Spleen (tissue), 11 donors: ENCODE results near the gene TANC1. TPM values are rescaled to one million over a fixed set of nuclear protein-coding genes. Genes with fewer than 3 reads are reported as not detected.

Source experiments
- DNase-seq: peaks from one replicate; pipeline ENCODE4 v3.0.0-alpha.2; 2020
- H3K27ac ChIP-seq, 8 donors: fragments of 200-600 bp; sonication (generic) in 7 of 8; 1 replicate in 4 of 8; 2 replicates in 4 of 8; pipeline versions ENCODE4 v1.5.0 to v1.8.0; 2016 to 2021; ENCODE audit warnings: inconsistent platforms in 4 of 8, mild to moderate bottlenecking in 4 of 8, moderate library complexity in 1 of 8
- H3K27me3 ChIP-seq, 7 donors: fragments of 200-600 bp; sonication (generic) in 6 of 7; replicated peaks in 1 of 7; 1 replicate in 4 of 7; 2 replicates in 3 of 7; pipeline versions ENCODE4 v1.5.0 to v1.8.0; 2016 to 2021; ENCODE audit warnings: inconsistent platforms in 3 of 7, mild to moderate bottlenecking in 1 of 7
- H3K36me3 ChIP-seq, 6 donors: fragments of 200-600 bp; sonication (generic) in 5 of 6; 1 replicate in 4 of 6; 2 replicates in 2 of 6; pipeline versions ENCODE4 v1.5.0 to v1.8.0; 2016 to 2021; ENCODE audit warnings: inconsistent platforms in 2 of 6
- H3K4me1 ChIP-seq, 6 donors: fragments of 200-600 bp; sonication (generic) in 5 of 6; 1 replicate in 3 of 6; 2 replicates in 3 of 6; pipeline versions ENCODE4 v1.5.0 to v1.8.0; 2016 to 2021; ENCODE audit warnings: inconsistent platforms in 3 of 6
- H3K4me3 ChIP-seq, 8 donors: fragments of 200-600 bp; sonication (generic) in 7 of 8; 1 replicate in 4 of 8; 2 replicates in 4 of 8; pipeline versions ENCODE4 v1.5.0 to v1.8.0; 2016 to 2021; ENCODE audit warnings: inconsistent platforms in 4 of 8, mild to moderate bottlenecking in 4 of 8, moderate library complexity in 2 of 8
- H3K9me3 ChIP-seq, 8 donors: fragments of 200-600 bp; sonication (generic) in 7 of 8; 1 replicate in 4 of 8; 2 replicates in 4 of 8; pipeline versions ENCODE4 v1.5.0 to v1.8.0; 2016 to 2021; ENCODE audit warnings: inconsistent platforms in 4 of 8
- POLR2A ChIP-seq, 3 donors: fragments of 450-650 bp; IDR thresholded peaks; one replicate each; pipeline ENCODE4 v1.5.1; 2017; ENCODE audit warnings: antibody characterized with exemption in 3 of 3, mild to moderate bottlenecking in 1 of 3
- POLR2AphosphoS5 ChIP-seq, 3 donors: sonication (generic); formaldehyde crosslinking; IDR thresholded peaks; one replicate each; pipeline ENCODE4 v1.5.1; 2017; ENCODE audit warnings: antibody characterized with exemption in 3 of 3
- WGBS, 5 donors: extraction: QIAGEN DNeasy Blood & Tissue Kit in 3 of 5; methylation state at CpG; one replicate each; pipeline versions ENCODE4 v1.1.5 to v1.1.7; 2013 to 2018; 5-methylcytosine and 5-hydroxymethylcytosine counted together
- intact Hi-C: fragments of 100-400 bp; cut with DNase I; formaldehyde crosslinking; loops from one replicate; pipeline ENCODE4 v1.15.0; 2023; ENCODE audit warnings: low total_unique reads
- polyA plus RNA-seq, 3 donors: library from polyadenylated mRNA; stranded (reverse); fragments of 200-250 nt; gene quantifications; one replicate each; pipeline ENCODE4 v1.2.1, GENCODE V29; 2013
- total RNA-seq, 7 donors: library from RNA; depleted of rRNA in 3 of 7; stranded (reverse); fragments of >200 nt in 3 of 7; fragmentation: NEBNext Ultra II Directional in 4 of 7; extraction: Animal tissue kit (Norgen Biotek cat#: 25700) in 4 of 7; gene quantifications; one replicate each; pipeline versions ENCODE4 v1.1.0 to v1.2.1, GENCODE V29; 2016 to 2021
- TF ChIP-seq, protein P1 (sequence below), 11 experiments: fragments of 200-600 bp in 7 of 11; fragments of 450-650 bp in 4 of 11; sonication (generic) in 4 of 11; IDR thresholded peaks in 8 of 11; conservative IDR thresholded peaks in 3 of 11; 1 replicate in 7 of 11; 2 replicates in 4 of 11; pipeline versions ENCODE4 v1.4.0 to v1.8.0; 2016 to 2021; ENCODE audit warnings: antibody characterized with exemption in 11 of 11, inconsistent platforms in 4 of 11, mild to moderate bottlenecking in 1 of 11
- donor health status: healthy with polysubstance abuse.
- donor health status: DM: no; HTN: no; CAD: no; lungs with moderate emphysema.
- donor health status: DM: no; HTN: no; CAD: no.
- donor health status: Bipolar disorder and iron deficiency.
- donor health status: healthy.
- donor health status: DM: no; HTN: no; CAD: no.
- donor health status: DM: yes; HTN: yes; CAD: no.

TANC1 gene
- total and polyA plus RNA-seq, 10 donors, result 3.1 to 28.2 (median 21.7) TPM

DNA sequence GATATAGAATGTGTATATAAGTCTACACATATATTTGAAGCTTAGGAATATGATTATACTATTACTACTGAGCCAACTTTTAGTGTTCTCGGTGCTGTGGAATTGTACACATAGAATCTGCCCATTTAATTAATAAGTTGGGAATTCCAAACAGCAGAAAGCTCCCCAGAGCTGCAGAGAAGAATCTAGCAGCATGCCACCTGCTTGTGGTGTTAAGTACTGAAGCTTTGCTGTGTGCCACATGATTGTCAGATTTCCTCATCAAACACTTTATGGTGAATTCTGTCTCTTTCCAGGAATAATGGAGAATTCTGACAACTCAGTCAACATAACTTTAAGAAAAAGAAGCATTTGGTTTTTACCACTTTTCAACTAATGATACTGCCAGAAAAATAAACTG is 200.3 kb downstream of the TANC1 start:
- DNase-seq, result no peak
- no peak overlapping the region for H3K27ac ChIP-seq
- H3K27me3 ChIP-seq, result no peaks in the 10 kb centered on the region
- peaks cover 0 to 12% (median 10%) of the 10 kb centered on the region in 6 donors for H3K4me1 ChIP-seq
- H3K9me3 ChIP-seq, result no peaks in the 10 kb centered on the region
- 82 to 100% (median 93%) methylated on average over 1 of the region's 1 CpG for WGBS, 5 donors
- intact Hi-C loops, result no loop called here
- no peak overlapping the region for H3K4me3 ChIP-seq
- H3K36me3 ChIP-seq, result peaks cover 0 to 25% (median 0%) of the 10 kb centered on the region in 6 donors
- TF ChIP-seq POLR2AphosphoS5 (IDR thresholded peaks at IDR 0.05), result no peak
- no peak for TF ChIP-seq POLR2A (IDR thresholded peaks at IDR 0.05)

DNA sequence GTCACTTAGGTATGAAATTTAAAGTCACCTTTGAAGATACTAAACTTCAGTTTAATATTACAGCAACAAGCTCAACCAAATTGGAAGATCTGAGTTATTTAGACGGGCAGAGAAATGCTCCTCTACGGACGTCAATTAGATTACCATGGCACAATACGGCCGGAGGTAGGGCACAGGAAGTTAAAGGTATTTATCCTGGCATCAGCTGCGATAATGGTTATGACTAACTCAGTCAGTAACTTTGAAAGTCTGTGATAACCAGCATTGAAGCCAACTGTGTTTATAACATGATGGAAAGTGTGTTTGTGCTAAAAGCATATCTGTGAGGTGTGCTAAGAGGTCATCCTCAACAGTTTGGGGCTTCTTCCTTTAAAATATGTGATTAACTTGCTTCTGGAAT is 200.7 kb downstream of the TANC1 start:
- intact Hi-C loops, result no loop called here
- H3K27me3 ChIP-seq, result no peaks in the 10 kb centered on the region
- no peak overlapping the region for H3K4me3 ChIP-seq
- no peaks in the 10 kb centered on the region for H3K9me3 ChIP-seq
- DNase-seq, result no peak
- TF ChIP-seq, protein P1, sequence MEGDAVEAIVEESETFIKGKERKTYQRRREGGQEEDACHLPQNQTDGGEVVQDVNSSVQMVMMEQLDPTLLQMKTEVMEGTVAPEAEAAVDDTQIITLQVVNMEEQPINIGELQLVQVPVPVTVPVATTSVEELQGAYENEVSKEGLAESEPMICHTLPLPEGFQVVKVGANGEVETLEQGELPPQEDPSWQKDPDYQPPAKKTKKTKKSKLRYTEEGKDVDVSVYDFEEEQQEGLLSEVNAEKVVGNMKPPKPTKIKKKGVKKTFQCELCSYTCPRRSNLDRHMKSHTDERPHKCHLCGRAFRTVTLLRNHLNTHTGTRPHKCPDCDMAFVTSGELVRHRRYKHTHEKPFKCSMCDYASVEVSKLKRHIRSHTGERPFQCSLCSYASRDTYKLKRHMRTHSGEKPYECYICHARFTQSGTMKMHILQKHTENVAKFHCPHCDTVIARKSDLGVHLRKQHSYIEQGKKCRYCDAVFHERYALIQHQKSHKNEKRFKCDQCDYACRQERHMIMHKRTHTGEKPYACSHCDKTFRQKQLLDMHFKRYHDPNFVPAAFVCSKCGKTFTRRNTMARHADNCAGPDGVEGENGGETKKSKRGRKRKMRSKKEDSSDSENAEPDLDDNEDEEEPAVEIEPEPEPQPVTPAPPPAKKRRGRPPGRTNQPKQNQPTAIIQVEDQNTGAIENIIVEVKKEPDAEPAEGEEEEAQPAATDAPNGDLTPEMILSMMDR (IDR thresholded peaks at IDR 0.05 in 8 of 11, conservative IDR thresholded peaks at IDR 0.05 in 3 of 11), result no peak
- TF ChIP-seq POLR2AphosphoS5 (IDR thresholded peaks at IDR 0.05), result no peak
- no peak for TF ChIP-seq POLR2A (IDR thresholded peaks at IDR 0.05)
- peaks cover 0 to 9% (median 7%) of the 10 kb centered on the region in 6 donors for H3K4me1 ChIP-seq
- WGBS, 5 donors, result 91 to 98% (median 95%) methylated on average over 6 of the region's 6 CpGs
- H3K27ac ChIP-seq, result no peak overlapping the region
- peaks cover 0 to 29% (median 0%) of the 10 kb centered on the region in 6 donors for H3K36me3 ChIP-seq

DNA sequence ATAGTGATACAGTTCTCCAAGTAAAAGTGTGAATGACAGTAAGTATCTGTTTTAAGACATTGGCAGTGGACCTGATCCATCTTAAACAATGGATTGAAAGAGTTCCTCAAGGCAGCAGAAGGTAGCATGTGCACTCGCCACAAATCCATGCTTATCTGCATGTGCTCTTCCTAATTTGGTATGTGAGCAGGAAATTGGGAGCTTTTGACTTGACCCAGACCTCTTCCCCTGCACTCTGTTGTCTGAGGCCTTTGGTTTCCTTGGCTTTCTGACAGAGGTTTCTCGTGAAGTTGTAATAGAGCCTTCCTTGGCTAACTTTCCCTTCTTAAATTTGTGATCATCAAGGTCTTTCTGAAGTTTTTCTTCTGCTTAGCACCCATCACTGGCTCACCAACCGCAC is 204.0 kb downstream of the TANC1 start:
- Histone ChIP-seq H3K36me3 (peaks cover 0 to 50% (median 0%) of the 10 kb centered on the region in 6 donors), H3K9me3 (no peaks in the 10 kb centered on the region), H3K4me3 (no peak overlapping the region), H3K27ac (no peak overlapping the region), H3K4me1 (no peaks in the 10 kb centered on the region), H3K27me3 (no peaks in the 10 kb centered on the region)
- WGBS, 5 donors, result 66 to 81% (median 70%) methylated on average over 3 of the region's 3 CpGs
- TF ChIP-seq POLR2A (IDR thresholded peaks at IDR 0.05), result no peak
- no peak for TF ChIP-seq POLR2AphosphoS5 (IDR thresholded peaks at IDR 0.05)
- TF ChIP-seq, protein P1 (IDR thresholded peaks at IDR 0.05 in 8 of 11, conservative IDR thresholded peaks at IDR 0.05 in 3 of 11), result no peak
- intact Hi-C loops, result no loop called here
- no peak for DNase-seq

DNA sequence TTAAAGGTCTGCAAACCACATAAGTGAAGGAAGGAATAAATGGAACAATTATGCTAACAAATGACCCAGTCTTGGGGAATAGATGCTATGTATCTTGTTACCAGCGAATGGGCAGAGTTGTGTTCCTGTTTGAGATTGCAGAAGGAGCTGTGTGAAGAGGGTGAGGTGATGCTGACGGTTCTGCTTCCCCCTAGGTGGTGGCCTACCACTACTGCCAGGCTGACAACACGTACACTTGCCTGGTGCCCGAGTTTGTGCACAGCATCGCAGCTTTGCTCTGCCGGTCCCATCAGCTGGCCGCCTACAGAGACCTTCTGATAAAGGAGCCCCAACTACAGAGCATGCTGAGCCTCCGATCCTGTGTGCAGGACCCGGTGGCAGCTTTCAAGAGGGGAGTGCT is 206.3 kb downstream of the TANC1 start:
- intact Hi-C loops, result no loop called here
- Histone ChIP-seq H3K4me3 (no peak overlapping the region), H3K36me3 (peaks cover 0 to 70% (median 8%) of the 10 kb centered on the region in 6 donors), H3K4me1 (no peaks in the 10 kb centered on the region), H3K27me3 (no peaks in the 10 kb centered on the region), H3K9me3 (no peaks in the 10 kb centered on the region), H3K27ac (no peak overlapping the region)
- TF ChIP-seq, protein P1 (IDR thresholded peaks at IDR 0.05 in 8 of 11, conservative IDR thresholded peaks at IDR 0.05 in 3 of 11), result no peak
- no peak for TF ChIP-seq POLR2AphosphoS5 (IDR thresholded peaks at IDR 0.05)
- no peak for TF ChIP-seq POLR2A (IDR thresholded peaks at IDR 0.05)
- WGBS, 5 donors, result 88 to 96% (median 92%) methylated on average over 9 of the region's 9 CpGs
- DNase-seq, result no peak

DNA sequence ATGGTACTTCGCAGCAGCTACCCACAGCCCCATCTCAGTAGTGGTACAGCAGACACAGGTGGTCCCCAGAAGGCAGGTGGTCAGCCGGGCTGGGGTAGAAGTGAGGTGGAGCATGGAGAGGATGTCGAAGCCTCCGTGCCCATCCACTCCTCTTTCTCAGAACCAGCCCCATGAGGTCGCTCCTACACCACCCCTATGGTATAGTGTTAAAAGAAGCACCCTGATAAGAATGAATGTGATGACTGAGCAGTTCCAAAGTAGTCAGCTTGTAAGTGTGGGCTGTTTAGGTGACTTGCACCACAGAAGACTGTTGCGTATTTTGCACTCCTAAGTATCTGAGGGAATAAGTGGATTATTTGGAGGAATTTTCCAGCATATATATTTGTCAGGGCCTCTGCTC is 206.7 kb downstream of the TANC1 start:
- WGBS, 5 donors, result 75 to 91% (median 79%) methylated on average over 6 of the region's 6 CpGs
- Histone ChIP-seq H3K36me3 (peaks cover 0 to 70% (median 8%) of the 10 kb centered on the region in 6 donors), H3K4me3 (no peak overlapping the region), H3K9me3 (no peaks in the 10 kb centered on the region), H3K4me1 (no peaks in the 10 kb centered on the region), H3K27me3 (no peaks in the 10 kb centered on the region), H3K27ac (no peak overlapping the region)
- TF ChIP-seq POLR2AphosphoS5 (IDR thresholded peaks at IDR 0.05), result no peak
- TF ChIP-seq, protein P1 (IDR thresholded peaks at IDR 0.05 in 8 of 11, conservative IDR thresholded peaks at IDR 0.05 in 3 of 11), result no peak
- no peak for TF ChIP-seq POLR2A (IDR thresholded peaks at IDR 0.05)
- intact Hi-C loops, result no loop called here
- no peak for DNase-seq
